ENCODE measurements around the gene MAGI2. TPM values are rescaled to one million over a fixed set of nuclear protein-coding genes. Genes with fewer than 3 reads are reported as not detected.
A peak's percentile ranks its signal among the peaks of the same experiment; 100 is the strongest.

MAGI2 gene
- total RNA-seq, 6 experiments from 2014 or later: 1.2 to 4.0 (median 2.4) TPM

- no peaks in the 10 kb centered on the region for H3K27me3 ChIP-seq
- H3K36me3 ChIP-seq: no peaks in the 10 kb centered on the region
- H3K4me3 ChIP-seq: no peak overlapping the region
- DNase-seq (no peak), ATAC-seq (no peak)
- peaks cover 0 to 28% (median 10%) of the 10 kb centered on the region in 4 donors for H3K4me1 ChIP-seq
- no peak overlapping the region for H3K27ac ChIP-seq
- intact Hi-C loops (cut with DNase I): no loop called here
- TF ChIP-seq, protein P1, sequence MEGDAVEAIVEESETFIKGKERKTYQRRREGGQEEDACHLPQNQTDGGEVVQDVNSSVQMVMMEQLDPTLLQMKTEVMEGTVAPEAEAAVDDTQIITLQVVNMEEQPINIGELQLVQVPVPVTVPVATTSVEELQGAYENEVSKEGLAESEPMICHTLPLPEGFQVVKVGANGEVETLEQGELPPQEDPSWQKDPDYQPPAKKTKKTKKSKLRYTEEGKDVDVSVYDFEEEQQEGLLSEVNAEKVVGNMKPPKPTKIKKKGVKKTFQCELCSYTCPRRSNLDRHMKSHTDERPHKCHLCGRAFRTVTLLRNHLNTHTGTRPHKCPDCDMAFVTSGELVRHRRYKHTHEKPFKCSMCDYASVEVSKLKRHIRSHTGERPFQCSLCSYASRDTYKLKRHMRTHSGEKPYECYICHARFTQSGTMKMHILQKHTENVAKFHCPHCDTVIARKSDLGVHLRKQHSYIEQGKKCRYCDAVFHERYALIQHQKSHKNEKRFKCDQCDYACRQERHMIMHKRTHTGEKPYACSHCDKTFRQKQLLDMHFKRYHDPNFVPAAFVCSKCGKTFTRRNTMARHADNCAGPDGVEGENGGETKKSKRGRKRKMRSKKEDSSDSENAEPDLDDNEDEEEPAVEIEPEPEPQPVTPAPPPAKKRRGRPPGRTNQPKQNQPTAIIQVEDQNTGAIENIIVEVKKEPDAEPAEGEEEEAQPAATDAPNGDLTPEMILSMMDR (IDR thresholded peaks at IDR 0.05): no peak
- no peak for TF ChIP-seq POLR2A (IDR thresholded peaks at IDR 0.05)
- no peaks in the 10 kb centered on the region for H3K9me3 ChIP-seq
Observed at GRCh38 chr7:79400222-79400621, 53.2 kb downstream of the MAGI2 start.

DNA sequence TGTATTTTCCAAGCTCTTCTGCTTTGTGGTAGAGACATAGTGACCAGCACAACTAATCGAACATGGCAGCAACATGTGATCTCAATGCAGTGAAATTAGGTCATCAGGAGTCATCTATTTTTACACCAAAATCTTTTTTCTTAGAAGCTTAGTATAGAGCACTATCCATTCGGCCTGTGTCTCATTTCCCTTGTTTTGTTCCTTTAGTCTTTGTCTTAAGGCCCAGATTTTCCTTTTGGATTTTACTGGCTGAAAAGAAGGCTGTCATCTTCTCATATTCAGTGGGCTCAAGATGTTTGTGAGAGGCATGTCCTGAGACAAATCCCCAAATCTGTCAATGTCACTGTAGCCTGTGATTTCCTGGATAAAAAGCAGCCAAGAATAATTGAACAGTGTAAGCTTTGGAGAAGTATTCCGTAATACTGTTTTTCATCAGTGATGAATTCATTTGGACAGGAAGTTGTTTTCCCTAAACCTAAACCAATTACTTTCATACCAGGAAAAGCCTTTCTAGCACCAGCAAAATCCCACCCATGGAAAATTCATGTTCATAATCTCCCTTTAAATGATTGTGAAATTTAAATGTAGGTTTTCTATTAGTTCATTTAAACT, 55.2 kb downstream of the MAGI2 start:
- TF ChIP-seq POLR2A (IDR thresholded peaks at IDR 0.05): no peak
- TF ChIP-seq, protein P1 (IDR thresholded peaks at IDR 0.05): no peak
- H3K4me3 ChIP-seq: no peak overlapping the region
- H3K27me3 ChIP-seq: no peaks in the 10 kb centered on the region
- no peaks in the 10 kb centered on the region for H3K9me3 ChIP-seq
- DNase-seq: no peak
- peak in 1 of 4 donors; percentile 27 for ATAC-seq
- intact Hi-C loops (cut with DNase I): no loop called here
- H3K27ac ChIP-seq: no peak overlapping the region
- H3K4me1 ChIP-seq: peaks cover 0 to 16% (median 6%) of the 10 kb centered on the region in 4 donors
- no peaks in the 10 kb centered on the region for H3K36me3 ChIP-seq
- WGBS (ENCODE audit: insufficient coverage, low coverage, low lambda C conversion rate, missing lambda C conversion rate): 57% methylated on average over 3 of the region's 3 CpGs

DNA sequence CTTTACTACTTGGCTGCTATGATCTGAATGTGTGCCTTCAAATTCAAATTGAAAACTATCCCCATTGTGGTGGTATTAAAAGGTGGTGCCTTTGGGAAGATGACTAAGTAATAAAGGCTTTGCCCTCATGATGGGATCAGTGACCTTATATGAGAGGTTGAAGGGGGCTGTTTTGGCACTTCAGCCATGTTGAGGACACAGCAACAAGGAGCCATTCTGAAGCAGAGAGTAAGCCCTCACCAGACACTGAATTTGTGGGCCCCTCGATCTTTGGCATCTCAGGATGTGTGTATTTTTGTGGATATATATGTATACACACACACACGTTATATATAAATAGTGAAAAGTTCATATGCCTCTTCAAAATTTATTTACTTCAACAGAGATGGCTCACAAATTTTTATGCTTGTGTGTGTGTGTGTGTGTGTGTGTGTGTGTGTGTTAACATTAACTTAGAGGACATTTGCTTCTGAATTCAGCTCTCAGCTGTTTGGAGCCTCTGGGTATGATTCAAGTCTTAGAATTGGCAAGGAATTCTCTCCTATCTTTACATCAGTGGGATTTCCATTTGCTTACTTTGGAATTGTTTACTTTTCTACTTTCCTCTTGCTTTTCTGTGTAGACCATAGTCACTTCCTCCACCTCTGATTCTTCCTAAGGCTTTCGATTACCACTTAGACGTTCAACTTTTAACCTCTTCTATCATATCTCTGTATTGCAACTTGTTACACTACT, 66.6 kb downstream of the MAGI2 start:
- Histone ChIP-seq H3K4me3 (no peak overlapping the region), H3K27ac (no peak overlapping the region), H3K4me1 (no peaks in the 10 kb centered on the region), H3K36me3 (no peaks in the 10 kb centered on the region), H3K9me3 (no peaks in the 10 kb centered on the region), H3K27me3 (no peaks in the 10 kb centered on the region)
- ATAC-seq (no peak), DNase-seq (no peak)
- 53% methylated on average over 4 of the region's 4 CpGs for WGBS (ENCODE audit: insufficient coverage, low coverage, low lambda C conversion rate, missing lambda C conversion rate)
- intact Hi-C loops (cut with DNase I): no loop called here
- TF ChIP-seq, protein P1 (IDR thresholded peaks at IDR 0.05): no peak
- TF ChIP-seq POLR2A (IDR thresholded peaks at IDR 0.05): no peak

- intact Hi-C loops (cut with DNase I): no loop called here
- no peaks in the 10 kb centered on the region for H3K27me3 ChIP-seq
- no peak overlapping the region for H3K27ac ChIP-seq
- no peak for ATAC-seq
- H3K9me3 ChIP-seq: no peaks in the 10 kb centered on the region
- DNase-seq: no peak
- H3K4me3 ChIP-seq: no peak overlapping the region
- H3K36me3 ChIP-seq: no peaks in the 10 kb centered on the region
- TF ChIP-seq POLR2A (IDR thresholded peaks at IDR 0.05): no peak
- TF ChIP-seq, protein P1 (IDR thresholded peaks at IDR 0.05): no peak
- no peaks in the 10 kb centered on the region for H3K4me1 ChIP-seq
Observed at GRCh38 chr7:79381921-79382320, 71.5 kb downstream of the MAGI2 start.
